ENCODE data around the gene SP2.

Gene SP2

DNA sequence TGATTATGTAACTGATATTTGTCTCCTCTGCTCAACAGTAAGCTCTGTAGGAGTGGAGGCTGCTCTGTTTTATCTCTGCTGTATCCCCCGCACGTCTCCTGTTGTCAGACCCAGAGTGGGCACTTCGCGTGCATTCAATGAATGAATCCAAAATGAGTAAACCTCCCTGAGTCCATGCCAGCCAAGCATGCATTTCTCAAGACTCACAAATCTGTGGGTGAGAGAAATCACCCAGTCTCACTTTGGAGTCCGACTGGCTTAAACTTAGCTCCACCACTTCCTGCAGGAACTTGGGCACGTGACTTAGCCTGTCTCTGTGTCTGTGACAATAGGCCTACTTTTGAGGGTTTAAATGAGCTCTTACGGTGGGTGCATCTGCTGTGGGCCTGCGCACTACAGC lies 49.0 kb downstream of the SP2 start:
- no peak for DNase-seq
- Histone ChIP-seq H3K27me3 (replicated peaks) (no peaks in the 10 kb centered on the region), H3K36me3 (replicated peaks) (peaks cover 12% of the 10 kb centered on the region), H3K4me3 (ENCODE audit: low read depth, low read length) (no peak overlapping the region), H3K27ac (no peak overlapping the region)
- TF ChIP-seq, protein P1, sequence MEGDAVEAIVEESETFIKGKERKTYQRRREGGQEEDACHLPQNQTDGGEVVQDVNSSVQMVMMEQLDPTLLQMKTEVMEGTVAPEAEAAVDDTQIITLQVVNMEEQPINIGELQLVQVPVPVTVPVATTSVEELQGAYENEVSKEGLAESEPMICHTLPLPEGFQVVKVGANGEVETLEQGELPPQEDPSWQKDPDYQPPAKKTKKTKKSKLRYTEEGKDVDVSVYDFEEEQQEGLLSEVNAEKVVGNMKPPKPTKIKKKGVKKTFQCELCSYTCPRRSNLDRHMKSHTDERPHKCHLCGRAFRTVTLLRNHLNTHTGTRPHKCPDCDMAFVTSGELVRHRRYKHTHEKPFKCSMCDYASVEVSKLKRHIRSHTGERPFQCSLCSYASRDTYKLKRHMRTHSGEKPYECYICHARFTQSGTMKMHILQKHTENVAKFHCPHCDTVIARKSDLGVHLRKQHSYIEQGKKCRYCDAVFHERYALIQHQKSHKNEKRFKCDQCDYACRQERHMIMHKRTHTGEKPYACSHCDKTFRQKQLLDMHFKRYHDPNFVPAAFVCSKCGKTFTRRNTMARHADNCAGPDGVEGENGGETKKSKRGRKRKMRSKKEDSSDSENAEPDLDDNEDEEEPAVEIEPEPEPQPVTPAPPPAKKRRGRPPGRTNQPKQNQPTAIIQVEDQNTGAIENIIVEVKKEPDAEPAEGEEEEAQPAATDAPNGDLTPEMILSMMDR (IDR thresholded peaks at IDR 0.05; ENCODE audit: low read depth, low read length, missing control alignments) = no peak
- in situ Hi-C loops (cut with HindIII; ENCODE audit: low pct_ligation_motif_present, low sequenced_read_pairs) = no loop called here

DNA sequence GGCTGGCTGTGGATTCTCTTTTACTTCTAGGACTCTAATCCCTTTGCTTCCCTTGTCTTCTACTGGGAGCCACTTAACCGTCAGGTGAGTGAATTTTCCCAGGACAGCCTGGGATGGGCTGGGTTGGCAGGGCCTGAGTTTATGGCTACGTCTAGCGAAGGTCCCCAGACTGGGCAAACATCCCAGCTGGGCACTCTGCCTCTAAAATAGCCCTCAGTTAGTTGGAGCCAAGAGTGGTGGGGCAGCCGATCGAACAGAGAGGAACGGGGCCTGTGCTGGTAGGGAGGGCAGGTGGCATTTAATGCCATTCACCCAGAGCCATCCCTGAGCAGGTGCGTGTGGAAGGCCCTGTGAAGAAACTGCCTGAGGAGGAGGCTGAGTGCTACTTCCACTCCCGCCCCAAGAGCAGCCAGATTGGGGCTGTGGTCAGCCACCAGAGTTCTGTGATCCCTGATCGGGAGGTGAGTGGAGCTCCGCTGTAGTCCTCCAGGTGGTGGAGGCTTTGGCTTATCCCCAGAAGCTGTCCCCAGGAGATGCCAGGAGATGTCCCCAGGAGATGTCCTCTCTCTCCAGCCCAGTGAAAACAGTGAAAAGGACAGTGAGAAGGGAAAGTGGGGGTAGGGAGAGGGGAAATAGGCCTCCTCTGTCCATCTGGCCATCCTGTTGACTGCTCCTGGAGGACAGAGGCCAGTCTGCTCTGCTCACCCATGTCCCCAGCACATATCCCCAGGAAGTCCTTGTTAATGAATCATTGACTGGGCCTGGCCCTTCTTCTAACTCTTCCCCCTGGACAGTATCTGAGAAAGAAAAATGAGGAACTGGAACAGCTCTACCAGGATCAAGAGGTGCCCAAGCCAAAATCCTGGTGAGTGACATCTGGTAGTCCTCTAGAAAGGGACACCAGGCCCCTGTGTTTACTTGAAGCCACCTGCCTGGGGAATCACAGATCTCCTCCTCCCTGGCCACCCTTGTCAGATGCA lies 49.8 kb downstream of the SP2 start:
- in situ Hi-C loops (cut with HindIII; ENCODE audit: low pct_ligation_motif_present, low sequenced_read_pairs) = no loop called here
- TF ChIP-seq, protein P1 (IDR thresholded peaks at IDR 0.05; ENCODE audit: low read depth, low read length, missing control alignments) = no peak
- Histone ChIP-seq H3K4me3 (ENCODE audit: low read depth, low read length) (no peak overlapping the region), H3K36me3 (replicated peaks) (peaks cover 12% of the 10 kb centered on the region), H3K27me3 (replicated peaks) (no peaks in the 10 kb centered on the region), H3K27ac (no peak overlapping the region)
- no peak for DNase-seq

DNA sequence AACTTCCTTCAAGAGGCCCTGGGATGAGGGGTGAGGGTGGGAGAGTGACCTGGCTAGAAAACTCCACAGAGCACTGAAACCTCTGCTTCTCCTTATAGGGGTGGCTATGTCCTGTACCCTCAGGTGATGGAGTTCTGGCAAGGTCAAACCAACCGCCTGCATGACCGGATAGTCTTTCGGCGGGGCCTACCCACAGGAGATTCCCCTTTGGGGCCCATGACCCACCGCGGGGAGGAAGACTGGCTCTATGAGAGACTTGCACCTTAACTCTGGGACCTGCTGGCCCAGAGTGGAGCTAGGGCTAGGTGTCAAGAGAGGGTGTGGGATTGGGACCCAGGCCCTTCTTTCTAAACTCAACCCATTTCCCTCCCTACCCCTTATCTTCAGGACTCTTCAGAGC lies 50.5 kb downstream of the SP2 start:
- Histone ChIP-seq H3K36me3 (replicated peaks) (peaks cover 12% of the 10 kb centered on the region), H3K4me3 (ENCODE audit: low read depth, low read length) (no peak overlapping the region), H3K27me3 (replicated peaks) (no peaks in the 10 kb centered on the region), H3K27ac (no peak overlapping the region)
- TF ChIP-seq, protein P1 (IDR thresholded peaks at IDR 0.05; ENCODE audit: low read depth, low read length, missing control alignments) = no peak
- no peak for DNase-seq
- in situ Hi-C loops (cut with HindIII; ENCODE audit: low pct_ligation_motif_present, low sequenced_read_pairs) = no loop called here

DNA sequence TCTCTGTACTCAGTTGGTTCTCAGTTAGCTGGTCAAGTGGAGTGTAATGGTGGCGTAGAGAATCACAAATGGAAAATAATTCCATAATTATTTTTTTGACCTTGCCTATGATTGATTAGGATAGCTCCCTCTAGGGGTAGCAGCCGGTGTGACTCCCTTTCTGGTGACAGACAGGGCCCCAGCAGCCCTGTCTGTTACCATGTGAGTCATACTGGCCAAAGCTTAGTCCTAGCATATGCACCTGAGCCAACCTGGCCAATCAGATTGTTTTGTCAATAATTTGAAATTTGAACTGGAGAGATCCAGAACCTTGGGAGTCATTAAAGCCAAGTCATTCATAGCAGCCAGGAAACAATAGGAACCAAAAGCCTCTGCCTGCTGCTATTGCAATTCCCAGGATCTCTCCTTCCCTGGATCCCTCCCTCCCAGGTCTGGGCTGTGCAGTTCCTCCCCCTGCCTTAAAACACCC lies 50.9 kb downstream of the SP2 start:
- Histone ChIP-seq H3K36me3 (replicated peaks) (peaks cover 12% of the 10 kb centered on the region), H3K27ac (no peak overlapping the region), H3K27me3 (replicated peaks) (no peaks in the 10 kb centered on the region), H3K4me3 (ENCODE audit: low read depth, low read length) (no peak overlapping the region)
- peak; percentile 89 for DNase-seq
- TF ChIP-seq, protein P1 (IDR thresholded peaks at IDR 0.05; ENCODE audit: low read depth, low read length, missing control alignments) = peak; percentile 88
- in situ Hi-C loops (cut with HindIII; ENCODE audit: low pct_ligation_motif_present, low sequenced_read_pairs) = no loop called here

DNA sequence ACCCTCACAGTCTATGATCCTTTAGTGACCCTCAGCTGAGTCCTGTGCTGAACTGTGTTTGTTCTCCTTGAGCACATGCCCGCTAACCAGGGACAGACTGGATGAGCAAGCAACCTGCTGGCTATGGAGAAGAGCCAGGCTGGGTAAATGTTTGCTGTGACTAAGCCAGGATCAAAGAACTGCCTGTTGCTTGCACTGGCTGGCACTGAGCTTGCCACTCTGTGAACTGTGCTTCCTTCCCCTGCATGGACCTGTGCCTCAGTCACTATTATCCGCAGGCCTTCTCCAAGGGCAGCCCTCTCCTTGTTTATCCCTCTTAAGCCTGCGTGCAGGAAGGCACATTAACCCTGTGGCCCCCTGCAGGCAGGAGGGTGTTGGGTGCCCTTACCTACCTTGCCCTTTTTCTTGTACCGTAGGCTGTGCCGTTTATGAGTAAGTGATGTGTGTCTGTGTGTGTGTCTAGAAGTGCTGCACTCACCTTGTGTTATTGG lies 52.7 kb downstream of the SP2 start:
- DNase-seq = no peak
- TF ChIP-seq, protein P1 (IDR thresholded peaks at IDR 0.05; ENCODE audit: low read depth, low read length, missing control alignments) = no peak
- peaks cover 12% of the 10 kb centered on the region for H3K36me3 ChIP-seq (replicated peaks)
- no peaks in the 10 kb centered on the region for H3K27me3 ChIP-seq (replicated peaks)
- in situ Hi-C loops (cut with HindIII; ENCODE audit: low pct_ligation_motif_present, low sequenced_read_pairs) = no loop called here
- no peak overlapping the region for H3K27ac ChIP-seq
- H3K4me3 ChIP-seq (ENCODE audit: low read depth, low read length) = no peak overlapping the region

All from brain microvascular endothelial cell (primary cell).